ENCODE measurements around the gene BNC1.
"Not testable (repeated sequence)": the region's sequence is repeated elsewhere in the genome, so short reads cannot be mapped to it uniquely, and the experiment has no call there.

The BNC1 gene

DNA sequence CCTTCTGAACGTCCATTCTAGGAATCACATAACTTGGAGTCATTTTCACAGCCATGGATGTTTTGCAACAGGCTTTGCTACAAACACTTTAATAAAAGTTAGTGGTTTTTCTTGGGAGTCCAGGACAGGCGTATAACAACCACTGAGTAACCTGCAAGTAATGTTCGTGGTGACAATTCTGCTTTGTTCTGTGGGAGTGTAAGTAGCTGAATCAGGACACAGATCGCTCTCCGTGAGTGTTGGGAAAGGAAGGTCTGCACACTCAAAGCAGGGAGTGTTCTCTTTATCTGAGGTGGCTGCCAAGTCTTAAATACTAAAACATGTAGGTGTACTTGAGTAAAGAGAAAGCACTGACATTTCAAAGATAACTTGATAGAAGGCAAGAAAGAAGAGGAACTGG is 7.9 kb upstream of the BNC1 start:
- DNase-seq (ENCODE audit: low spot score), result no peak

DNA sequence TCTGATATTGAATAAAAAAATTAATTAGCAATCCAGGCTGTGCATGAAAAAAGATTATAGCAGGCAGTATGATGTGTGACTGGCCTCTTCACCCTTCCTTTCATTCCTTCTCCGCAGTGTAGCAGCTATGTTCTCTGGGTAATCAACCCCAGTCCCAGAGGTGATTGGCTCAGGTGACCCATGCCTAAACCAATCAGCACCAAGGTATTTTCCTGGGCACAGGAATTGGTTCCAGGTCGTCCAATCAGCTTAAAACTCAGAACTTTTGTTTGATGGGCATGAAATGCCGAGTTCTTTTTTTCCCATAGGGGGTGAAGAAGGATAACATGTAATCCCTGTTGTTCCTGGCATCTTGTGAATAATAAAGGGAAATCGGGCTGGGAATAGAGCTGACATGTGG is 5.8 kb upstream of the BNC1 start:
- DNase-seq (ENCODE audit: low spot score), result no peak

DNA sequence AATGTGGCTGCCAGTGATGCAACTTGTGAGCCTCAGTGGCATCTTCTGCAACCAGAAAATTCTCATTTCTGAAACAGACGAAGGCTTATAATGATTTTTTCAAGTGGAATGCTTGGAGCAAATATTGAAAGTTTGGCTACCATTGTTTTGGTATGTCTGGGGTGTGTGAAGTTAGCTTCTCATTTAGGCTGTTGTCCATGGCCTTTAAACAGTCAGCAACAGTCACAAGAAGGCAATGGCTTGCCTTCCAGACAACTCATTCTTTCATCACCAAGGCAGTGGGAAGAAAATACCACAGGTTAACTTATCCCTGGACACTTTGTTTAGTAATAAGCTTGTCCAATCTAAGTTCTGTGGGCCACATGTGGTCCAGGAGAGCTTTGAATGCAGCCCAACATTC is 4.7 kb upstream of the BNC1 start:
- DNase-seq (ENCODE audit: low spot score), result no peak

DNA sequence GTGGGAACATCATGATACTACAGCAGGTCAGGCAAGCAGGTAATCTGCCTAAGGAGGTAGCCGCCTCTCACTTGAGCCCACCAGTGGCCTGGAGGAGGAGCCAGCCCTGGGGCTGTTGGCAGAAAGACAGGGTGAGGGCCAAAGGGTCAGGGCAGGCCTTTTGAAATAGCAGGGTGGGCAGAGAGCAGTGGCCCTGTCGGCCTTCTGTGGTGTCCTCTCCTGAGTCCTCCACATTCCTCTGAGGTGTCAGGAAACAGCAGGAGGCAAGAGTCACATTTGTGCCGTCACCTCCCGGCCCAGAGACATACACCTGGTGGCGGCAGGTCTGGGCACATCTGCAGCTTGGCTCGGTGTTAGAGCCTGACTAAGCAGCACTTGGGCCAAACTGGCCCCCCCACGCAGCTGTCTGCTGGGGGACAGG is 3.9 kb upstream of the BNC1 start:
- no peak for DNase-seq (ENCODE audit: low spot score)

DNA sequence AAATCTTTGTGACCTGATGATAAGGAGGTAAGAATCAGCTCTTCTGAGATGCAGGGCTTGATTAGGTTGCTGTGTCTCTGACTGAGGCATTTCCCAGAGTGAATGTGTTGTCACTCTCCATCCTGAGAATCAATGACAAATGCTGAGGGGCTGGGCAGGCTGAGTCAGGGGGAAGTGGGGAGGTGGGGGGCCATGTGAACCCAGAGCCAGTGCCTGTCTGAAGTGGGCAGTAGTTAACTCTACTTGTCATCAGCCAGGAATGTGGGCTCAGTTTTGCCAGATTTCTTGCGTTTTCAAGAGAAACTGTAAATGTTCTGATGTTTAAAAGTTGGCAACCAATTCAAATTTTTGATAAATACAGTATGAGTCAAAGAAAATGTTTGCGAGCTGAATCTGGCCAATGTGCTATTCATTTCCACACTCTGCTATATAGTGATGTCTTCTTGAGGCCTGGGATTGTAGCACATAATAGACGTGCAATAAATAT is 3.1 kb upstream of the BNC1 start:
- peak; percentile 42 for DNase-seq (ENCODE audit: low spot score)

DNA sequence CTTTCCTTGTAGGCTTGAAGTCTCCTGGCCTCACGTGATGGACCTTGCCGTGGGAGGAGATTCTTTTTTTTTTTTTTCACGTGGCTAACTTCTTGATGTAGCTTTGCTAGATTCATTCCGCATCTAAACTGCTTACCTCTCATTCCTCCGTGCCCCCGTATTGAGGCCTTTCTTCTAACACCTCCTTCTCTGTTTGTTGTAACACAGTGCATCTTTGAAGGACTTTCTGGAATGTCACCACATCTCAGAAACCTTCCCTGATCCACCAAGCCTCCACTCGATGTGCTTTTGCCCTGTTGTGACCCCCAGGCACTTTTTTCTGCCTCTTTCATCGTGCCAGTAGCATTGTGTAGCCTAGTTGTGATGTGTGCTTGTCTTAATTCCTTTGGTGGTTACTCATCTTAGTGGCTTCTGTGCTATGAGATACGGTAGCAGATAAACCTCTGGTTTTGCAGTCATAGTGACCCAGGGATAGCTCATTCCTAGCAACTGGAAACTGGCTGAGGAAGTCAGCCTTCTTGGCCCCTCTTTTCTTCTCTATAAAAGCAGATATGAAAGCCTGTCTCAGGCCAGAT is 1.6 kb upstream of the BNC1 start:
- no peak for DNase-seq (ENCODE audit: low spot score)

DNA sequence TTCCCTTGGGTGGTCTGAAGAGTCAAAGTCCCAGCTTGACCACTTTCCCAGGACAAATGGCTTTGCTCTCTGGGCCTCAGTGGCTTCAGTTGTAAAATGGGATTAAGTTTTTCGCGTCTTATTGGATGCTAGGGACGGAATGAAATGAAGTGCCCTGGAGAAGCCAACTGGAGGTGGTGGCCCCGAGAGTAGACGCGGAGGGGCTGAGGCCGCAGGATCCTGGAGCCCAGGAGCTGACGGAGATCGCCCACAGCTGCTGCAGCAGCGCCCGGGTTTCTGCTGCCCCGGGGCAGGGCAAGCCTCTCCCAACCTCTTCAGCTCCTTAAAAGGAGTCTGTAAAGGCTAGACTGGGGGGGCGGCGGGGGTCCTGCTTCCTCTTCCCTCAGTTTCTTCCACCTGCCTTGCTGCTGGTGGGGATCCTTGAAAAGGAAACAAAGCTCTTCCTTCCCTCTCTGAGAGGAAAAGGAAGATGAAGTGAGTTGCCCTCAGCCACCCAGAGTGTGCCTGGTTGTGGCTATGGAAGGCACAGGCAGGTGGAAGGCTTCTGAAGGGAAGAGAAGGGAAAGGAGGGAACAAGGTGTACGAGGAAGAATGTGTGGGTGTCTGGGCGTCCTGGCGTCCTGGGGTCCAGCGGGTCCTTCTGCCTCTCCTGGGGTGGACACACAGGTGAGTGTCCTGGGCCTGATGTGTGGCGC is 967 bp upstream of the BNC1 start:
- no peak for DNase-seq (ENCODE audit: low spot score)

DNA sequence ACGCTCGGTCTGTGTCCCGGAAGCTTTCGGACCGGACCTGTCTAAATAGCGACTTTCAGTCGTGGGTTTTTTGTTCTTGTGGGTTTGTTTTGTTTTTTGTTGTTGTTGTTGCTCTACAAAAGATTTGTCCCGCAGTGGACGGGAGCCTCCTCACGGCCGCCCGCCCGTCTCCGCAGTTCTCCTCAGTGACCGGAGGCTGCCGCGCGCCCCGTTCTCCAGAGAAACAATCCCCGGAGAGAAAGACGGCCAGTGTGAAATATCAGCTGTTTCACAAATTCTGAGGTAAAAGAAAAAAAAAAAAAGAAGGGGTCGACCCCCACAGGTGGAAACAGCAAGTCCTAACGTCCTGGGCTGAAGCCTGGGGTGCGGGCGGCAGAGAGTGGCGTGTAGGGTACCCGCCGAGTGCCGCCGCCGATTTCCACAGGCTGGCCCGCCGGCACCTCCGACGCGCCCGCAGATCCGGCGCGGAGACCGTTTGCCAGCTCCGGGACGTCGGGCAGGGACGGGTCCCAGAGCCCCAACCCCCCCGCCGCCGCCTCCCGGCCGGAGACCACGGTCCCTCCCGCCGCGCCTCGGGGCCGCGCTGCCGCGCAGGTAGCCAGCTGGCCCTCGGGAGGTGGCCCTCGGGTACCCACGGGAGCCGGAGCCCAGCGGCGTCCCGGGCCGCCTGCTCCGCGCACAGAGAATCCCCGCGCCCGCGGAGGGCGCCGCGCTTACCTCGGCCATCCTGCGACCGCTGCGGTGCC is 478 bp downstream of the BNC1 start:
- no peak for DNase-seq (ENCODE audit: low spot score)

DNA sequence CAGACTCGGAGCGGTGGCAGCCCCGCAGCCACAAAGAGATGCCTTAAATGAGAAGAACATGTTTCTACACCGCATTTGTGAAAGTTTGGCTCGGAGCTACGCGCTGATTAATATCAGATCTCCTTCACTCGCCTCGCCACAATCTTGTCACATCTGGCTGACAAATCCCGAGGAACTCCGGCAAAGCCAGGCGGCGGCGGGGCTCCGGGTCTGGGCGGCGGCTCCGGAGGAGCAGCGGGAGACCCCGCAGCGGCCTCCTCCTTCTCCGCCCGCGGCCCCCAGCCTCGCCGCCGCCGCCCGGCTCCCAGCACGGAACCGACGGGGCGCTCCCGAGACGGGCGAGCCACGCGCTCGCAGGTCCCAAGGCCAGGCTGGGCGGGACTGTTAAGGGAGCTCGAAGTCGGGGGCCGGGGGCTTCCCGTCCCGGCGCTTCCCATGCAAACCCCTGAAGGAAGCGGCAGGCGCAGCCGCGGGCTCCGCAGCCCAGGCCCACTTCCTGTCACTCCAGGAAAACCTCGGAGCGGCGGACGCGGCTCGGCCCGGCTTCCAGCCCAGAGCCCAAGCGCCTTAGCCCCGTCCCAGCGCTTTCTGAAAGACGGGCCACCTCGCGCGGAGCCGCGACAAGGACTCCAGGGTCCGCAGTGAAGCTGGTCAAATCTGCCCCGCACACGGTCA is 1.2 kb downstream of the BNC1 start:
- no peak for DNase-seq (ENCODE audit: low spot score)

DNA sequence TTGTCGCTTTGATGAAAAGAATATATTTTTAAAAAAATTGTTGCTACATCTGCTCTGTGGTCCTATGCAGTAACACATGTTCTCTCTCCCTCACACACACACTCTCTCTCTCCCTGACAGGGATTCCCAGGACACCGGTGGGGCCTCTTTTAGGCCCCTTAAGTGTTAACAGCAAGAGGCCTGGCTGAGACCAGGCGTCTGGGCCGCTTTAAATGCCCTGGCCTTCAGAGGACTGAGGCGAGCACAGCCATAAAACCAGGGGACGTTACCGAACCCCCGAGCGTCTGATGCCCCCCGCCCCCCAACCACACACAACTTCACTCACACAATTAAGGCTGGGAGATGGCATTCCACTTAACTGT is 1.7 kb downstream of the BNC1 start:
- DNase-seq (ENCODE audit: low spot score), result no peak

DNA sequence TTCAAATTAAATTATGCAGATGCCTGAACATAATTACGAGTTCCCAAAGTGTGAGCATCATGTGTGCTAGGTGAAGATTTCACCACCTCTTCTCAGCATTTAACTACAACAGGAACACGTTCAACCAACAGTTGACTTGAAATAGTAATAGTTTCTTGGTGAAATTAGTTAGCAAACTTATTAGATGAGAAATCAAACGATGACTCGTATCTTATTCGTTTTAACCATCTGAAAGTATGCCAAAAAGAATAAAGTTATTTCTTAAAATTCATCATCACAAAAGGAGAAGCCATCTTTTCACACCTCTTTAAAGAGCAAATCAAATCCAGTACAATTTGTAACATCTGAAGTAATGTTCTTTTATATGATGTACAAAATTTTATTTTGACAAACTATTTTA is 2.3 kb downstream of the BNC1 start:
- DNase-seq (ENCODE audit: low spot score), result no peak

DNA sequence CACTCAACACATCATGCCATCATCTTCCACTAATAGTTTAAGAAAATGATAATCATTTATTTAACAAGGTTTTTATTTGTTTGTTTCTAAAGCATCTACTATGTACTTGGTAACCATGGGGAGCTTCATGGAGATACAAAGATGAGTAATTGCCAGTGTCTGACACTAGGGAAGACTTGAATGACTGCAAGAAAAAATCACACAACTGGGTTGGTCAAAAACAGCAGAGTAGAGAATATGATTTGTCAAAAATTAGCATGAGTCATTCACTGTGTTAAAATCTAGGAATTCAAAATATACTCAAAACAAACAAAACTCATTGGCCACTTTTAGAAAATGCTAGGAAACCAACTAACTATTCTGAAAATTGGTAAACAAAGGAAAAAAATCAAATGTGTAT is 6.3 kb downstream of the BNC1 start:
- DNase-seq (ENCODE audit: low spot score), result no peak

DNA sequence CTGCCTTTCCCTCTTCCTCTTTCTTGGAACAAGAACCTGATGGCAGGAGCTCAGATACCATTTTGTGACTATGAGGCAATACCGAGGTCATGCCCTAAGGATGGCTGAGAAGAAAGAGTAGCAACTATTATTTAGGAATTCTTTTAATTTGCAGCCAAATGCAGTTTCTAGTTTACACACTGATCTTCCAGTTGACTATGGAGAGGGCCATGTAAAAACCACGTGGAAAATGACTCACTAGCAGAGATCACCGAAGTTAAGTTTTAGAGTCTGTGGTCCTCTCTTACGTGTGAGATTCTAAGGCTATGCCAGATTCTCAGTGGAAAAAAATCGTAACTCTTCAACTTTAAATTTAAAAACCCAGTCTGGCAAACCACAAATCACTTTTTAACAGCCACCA is 7.8 kb downstream of the BNC1 start:
- DNase-seq (ENCODE audit: low spot score), result no peak

DNA sequence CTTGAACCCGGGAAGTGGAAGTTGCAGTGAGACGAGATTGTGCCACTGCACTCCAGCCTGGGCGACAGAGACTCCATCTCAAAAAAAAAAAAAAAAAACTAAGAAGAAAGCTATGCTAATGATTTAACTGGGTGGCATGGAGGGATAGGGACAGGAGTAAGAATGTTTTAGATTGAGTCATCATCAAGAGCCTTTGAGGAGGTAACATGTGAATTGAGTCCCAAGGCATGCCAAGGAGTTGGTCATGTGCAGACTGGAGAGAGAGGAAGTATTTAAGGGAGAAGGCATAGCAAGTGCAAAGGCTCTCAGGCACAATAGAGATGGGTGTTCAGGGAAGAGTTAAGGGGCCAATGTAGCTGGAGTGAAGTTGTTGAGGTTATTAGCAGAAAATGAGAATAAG is 9.1 kb downstream of the BNC1 start:
- DNase-seq (ENCODE audit: low spot score), result no peak

DNA sequence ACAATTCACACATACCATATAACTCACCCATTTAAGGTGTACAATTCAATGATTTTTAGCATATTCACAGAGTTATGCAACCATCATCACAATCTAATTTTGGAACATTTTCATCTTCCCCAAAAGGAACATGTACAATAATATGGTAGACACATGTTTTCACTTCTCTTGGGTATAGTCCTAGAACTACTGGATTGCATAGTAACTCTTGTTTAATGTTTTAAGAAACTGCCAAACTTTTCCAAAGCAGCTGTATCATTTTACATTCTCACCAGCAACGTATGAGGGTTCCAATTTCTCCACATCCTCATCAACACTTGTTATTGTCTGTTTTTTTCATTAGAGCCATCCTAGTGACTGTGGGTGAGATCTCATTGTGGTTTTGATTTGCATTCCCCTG is 14.3 kb downstream of the BNC1 start:
- DNase-seq (ENCODE audit: low spot score), result no peak

DNA sequence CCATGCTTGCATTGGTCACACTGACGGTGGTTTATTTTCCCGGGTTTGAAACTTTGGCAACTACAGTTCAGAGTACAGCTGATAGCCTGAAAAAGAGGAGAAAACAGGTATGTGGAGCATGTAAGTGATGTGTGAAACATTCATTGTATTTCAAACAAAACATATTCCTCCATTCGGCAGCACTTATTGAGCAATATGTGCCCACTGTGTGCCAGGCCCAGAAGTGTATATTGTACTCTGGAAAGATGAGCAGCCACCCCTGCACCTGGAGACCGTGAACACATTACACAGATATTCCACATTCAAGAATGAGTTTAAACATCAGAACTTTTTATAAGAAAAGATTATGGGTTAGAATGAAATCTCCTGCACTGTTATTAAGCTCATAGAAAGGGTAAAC is 16.3 kb downstream of the BNC1 start:
- no peak for DNase-seq (ENCODE audit: low spot score)

DNA sequence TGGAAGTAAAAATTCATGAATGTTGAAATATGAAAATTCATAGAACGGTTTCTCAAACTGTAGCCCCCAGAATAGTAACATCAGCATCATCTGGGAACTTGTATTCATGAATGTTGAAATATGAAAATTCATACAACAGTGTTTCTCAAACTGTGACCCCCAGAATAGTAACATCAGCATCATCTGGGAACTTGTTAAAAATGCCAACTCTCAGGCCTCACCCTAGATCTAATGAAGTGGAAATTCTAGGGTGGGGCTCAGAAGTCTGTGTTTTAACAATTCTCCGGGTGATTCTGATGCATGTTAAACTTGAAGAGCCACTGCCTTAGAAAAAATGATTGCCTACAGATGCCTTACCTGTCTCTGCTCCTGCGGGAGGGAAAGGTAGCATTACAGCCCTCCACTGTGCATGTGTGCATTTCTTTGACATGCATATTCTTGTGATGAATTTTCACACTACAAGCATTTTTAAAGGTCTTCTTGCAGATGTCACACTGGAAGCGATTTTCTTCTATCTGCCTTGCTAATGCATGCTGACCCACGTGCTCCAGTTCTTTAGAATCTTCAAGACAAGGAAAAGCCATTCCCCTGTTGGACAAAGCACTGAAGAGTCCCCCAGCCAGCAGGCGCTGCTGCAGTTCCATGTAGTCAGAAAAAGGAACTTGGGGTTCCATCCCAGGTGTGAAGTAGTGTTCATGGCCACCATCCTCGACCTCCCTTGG is 21.7 kb downstream of the BNC1 start:
- DNase-seq (ENCODE audit: low spot score), result no peak

DNA sequence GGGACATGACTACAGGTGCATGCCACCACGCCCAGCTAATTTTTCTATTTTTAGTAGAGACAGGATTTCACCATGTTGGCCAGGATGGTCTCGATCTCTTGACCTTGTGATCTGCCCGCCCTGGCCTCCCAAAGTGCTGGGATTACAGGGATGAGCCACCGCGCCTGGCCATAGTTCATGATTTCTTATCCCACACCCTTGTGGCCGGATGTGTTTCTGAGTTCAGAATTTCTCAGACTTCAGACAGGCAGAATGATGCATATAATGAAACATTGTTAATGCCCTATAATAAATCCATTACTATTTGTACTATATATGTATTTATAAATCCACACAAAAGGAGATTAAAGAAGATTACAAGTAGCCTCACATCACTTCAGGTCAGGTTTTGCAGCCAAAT is 22.3 kb downstream of the BNC1 start:
- DNase-seq (ENCODE audit: low spot score), result not testable (repeated sequence)

DNA sequence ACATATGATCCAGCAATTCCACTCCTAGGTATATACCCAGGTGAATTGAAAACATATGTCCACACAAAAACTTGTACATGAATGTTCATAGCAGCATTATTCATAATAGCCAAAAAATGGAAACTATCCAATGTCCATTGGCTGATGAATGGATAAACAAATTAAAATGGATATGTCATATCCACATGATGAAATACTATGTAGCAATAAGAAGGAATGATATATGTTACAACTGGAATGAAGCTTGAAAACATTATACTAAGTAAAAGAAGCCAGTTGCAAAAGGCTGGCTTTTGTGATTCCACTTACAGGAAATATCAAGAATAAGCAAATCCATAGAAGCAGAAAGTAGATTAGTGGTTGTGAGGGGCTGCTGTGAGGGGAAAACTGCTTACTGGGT is 33.7 kb downstream of the BNC1 start:
- DNase-seq (ENCODE audit: low spot score), result no peak

DNA sequence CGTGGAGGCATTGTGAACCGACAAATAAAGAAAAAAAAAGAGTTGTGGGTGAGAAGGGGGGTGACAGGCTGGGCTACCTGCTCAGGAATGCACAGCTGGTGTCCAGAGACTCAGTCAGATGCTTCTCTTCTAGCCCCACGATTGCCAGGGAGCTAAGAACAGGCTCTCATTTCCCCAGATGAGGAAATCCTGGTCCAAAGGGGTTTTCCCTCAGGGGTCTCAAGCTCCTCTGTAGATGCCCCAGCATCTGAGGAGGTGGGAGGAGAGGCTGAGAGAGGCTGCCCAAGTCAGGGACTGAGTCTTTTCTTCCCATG is 35.5 kb downstream of the BNC1 start:
- no peak for DNase-seq (ENCODE audit: low spot score)

DNA sequence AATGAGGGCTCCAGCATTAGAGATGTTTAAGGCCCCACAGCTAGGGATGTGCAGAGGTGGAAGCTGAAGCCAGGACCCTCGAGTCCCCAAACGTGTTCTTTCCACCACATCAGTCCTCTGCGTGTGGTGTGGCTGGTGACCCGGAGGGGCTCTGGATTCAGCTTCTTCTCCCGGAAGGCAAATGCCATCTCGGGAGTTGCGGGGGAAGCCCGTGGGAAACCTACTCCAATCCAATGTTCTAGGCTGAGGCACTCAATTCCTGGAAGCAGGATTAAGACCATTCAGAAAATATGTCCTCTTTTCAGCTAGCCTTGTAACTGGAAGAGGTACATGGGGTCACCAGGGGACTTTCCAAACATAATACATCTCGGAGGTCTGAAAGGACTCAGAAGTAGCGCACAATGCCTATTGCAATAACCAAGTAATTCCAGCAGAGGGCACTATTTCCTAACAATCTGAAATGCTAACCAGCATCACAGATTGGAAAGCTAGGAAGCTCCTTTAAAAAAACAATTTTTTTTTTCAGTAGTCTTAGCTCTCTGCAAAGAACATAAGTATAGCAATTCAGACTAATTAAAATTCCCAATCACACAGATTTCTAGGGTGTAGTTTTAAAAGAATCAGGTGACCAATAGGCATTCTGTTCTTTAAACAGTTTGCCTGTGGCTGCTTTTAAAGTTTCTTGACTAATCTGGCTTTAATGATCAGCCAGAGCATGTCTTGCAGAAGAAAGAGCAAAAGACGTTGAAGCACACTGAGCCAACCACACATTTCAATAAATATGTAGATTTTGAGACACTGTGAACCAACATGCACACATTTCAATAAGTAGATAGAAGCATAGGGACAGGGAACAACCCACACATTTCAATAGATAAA is 36.1 kb downstream of the BNC1 start:
- DNase-seq (ENCODE audit: low spot score), result peak; percentile 61

Data from kidney capillary endothelial cell (primary cell).